ENCODE data around the gene WNT9B. TPM values are rescaled to one million over a fixed set of nuclear protein-coding genes. Genes with fewer than 3 reads are reported as not detected.

The WNT9B gene
- total RNA-seq, 1 donor from 2014 or later: not detected

DNA sequence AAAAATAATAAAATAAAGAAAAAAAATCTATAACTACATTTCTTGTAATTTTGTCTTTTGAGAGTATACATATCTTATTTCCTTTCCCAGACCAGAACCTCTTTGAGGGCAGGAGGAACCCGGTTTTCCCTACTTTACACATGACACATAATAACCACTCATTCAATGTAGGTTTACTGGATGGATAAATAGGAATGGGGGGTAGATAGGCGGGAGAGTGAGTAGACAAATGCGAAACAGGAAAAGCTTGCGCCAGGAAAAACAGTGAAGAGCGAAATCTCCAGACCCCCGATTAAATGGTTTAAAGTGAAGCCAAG, 71.1 kb downstream of the WNT9B start:
- peaks cover 4% of the 10 kb centered on the region for H3K27me3 Mint-ChIP-seq (ENCODE audit: insufficient read depth)
- intact Hi-C loops (cut with micrococcal nuclease): loop anchor here (2.0 to 10.0 kb wide), 6 partner anchors 18 to 1338 kb away; partner anchors contain the start of genes CDC27, RPRML and WNT3
- peaks cover 37% of the 10 kb centered on the region for H3K4me1 Mint-ChIP-seq (ENCODE audit: low read depth)
- H3K36me3 Mint-ChIP-seq (ENCODE audit: low read depth): peaks cover 3% of the 10 kb centered on the region
- H3K4me3 Mint-ChIP-seq: peak overlapping the region; percentile 87
- H3K27ac Mint-ChIP-seq: peak overlapping the region; percentile 100
- no peak for DNase-seq (ENCODE audit: low spot score)
- H3K9me3 Mint-ChIP-seq: no peaks in the 10 kb centered on the region

DNA sequence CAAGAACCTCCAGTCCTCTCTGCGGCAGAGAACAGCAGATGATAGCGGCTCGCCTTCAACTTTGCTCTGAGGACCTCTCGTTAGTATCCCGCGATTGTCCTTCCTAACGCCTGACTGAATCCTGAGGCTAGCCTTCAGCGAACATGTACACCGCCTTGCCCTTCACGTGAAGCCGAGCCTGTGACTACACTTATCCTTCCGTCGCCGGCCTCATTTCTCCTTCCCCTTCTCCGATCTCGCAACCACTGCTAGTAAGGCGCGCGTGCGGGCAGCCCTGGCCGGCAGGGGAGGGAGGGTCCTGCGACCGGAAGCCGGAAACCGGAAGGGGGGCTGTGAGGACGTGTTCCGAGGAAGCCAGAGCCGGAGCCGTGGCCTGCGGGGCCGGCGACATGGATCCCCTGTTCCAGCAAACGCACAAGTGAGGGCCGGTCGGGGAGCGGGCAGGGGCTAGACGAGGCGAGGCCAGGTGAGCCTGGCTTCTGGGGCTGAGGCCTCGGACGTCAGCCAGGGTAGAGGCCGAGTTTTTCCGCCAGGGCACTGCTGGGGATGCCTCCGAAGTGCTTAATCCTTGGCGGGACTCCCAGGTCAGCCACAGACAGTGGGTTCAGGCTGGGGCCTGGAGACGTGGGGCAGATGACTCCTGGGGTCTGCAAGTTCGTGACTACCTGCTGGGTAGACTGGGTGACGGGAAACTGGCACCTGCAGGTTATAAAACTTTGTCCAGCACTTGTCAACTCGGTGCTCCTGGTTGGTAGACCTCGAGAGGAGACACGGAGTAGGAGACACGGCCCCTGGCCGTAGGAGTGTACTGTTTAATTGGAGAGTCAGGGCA, 71.6 kb downstream of the WNT9B start, which contains the start of gene GOSR2:
Gene GOSR2 (plus strand): TSS at position 357 of the 832 bp plus-strand sequence. CDS start 33 bp downstream, at position 390.
- intact Hi-C loops (cut with micrococcal nuclease): loop anchor here (2.0 to 10.0 kb wide), 6 partner anchors 18 to 1338 kb away; partner anchors contain the start of genes CDC27, RPRML and WNT3
- Mint-ChIP-seq H3K27ac (peak within 1 kb of the TSS; percentile 100), H3K4me1 (ENCODE audit: low read depth) (peaks cover 43% of the 10 kb centered on the region), H3K4me3 (peak within 1 kb of the TSS; percentile 87), H3K27me3 (ENCODE audit: insufficient read depth) (peaks cover 4% of the 10 kb centered on the region), H3K36me3 (ENCODE audit: low read depth) (peaks cover 3% of the 10 kb centered on the region), H3K9me3 (no peaks in the 10 kb centered on the region)
- peak; percentile 86 for DNase-seq (ENCODE audit: low spot score)

DNA sequence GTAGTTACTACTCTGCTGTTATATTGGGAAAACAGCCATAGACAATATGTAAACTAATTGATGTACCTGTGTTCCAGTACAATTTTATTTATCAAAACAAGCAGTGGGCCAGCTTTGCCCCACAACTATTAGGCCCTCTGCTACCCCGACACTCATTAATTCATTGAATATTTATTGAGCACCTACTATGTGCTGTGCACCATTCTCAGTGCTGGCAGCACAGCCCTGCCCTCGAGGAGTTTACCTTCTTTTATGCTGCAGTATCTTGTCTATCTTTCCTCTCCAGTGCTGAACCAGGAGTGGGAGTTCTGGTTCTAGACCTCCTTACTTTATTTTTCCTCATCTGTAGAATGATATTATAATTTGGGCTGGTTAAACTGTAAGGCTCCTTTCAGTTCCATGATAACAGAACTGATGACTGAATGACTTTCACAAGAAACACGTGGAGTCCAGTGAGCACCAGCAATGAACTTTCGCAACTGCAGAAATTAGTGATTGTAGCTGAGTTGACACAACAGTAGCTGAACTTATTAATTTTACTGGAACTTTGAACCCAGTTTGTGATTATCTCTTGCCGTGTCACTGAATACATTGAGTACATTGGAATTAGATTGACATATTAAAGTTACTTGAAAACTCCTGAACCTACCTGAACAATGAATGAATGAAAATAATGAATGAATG, 73.9 kb downstream of the WNT9B start:
- H3K36me3 Mint-ChIP-seq (ENCODE audit: low read depth): peaks cover 12% of the 10 kb centered on the region
- no peak overlapping the region for H3K27ac Mint-ChIP-seq
- peak overlapping the region; percentile 26 for H3K4me3 Mint-ChIP-seq
- intact Hi-C loops (cut with micrococcal nuclease): loop anchor here (10.0 kb wide), 2 partner anchors 259 to 1341 kb away; partner anchors contain the start of gene CDC27
- DNase-seq (ENCODE audit: low spot score): no peak
- H3K4me1 Mint-ChIP-seq (ENCODE audit: low read depth): peaks cover 53% of the 10 kb centered on the region
- H3K27me3 Mint-ChIP-seq (ENCODE audit: insufficient read depth): no peaks in the 10 kb centered on the region
- H3K9me3 Mint-ChIP-seq: no peaks in the 10 kb centered on the region

DNA sequence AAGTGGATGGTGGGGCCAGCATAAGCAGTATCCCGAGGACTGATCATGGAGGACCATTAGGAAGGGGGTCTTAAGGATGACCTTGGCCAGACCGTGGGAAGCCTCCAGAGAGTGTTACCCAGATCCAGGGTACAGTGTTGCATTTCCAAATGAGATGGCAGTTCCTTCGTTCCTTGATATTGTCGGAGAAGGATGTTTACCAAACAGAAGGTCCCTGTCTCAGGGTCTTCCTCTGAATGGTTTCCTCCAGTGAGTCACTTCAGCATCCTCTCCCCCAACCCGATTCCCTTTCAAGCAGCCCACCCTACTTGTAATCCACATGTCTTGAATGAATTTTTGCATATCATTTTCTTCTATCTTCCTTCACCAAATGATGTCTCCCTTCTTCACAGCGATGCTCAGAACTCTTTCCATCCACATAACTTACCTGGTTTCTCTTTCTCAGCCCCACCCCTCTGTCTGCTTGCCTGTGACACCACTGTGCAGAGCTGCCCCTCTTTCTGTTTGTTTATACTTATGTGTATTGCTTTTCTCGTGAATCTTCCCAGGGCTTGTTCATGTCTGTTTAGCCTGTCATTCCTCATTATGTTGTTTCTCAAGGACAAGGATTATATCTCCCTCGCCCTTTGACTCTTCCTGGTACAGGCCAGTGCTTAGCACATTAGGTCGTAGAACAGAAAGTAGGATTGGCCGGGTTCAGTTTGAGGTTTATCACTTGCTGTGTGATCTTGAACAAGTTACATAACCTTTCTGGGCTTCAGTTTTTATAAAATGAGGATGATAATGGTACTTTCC, 77.3 kb downstream of the WNT9B start:
- DNase-seq (ENCODE audit: low spot score): no peak
- intact Hi-C loops (cut with micrococcal nuclease): loop anchor here (10.0 kb wide), 2 partner anchors 256 to 1344 kb away; partner anchors contain the start of gene CDC27
- no peaks in the 10 kb centered on the region for H3K27me3 Mint-ChIP-seq (ENCODE audit: insufficient read depth)
- peaks cover 33% of the 10 kb centered on the region for H3K36me3 Mint-ChIP-seq (ENCODE audit: low read depth)
- H3K4me1 Mint-ChIP-seq (ENCODE audit: low read depth): peaks cover 50% of the 10 kb centered on the region
- no peak overlapping the region for H3K27ac Mint-ChIP-seq
- H3K9me3 Mint-ChIP-seq: no peaks in the 10 kb centered on the region
- no peak overlapping the region for H3K4me3 Mint-ChIP-seq

DNA sequence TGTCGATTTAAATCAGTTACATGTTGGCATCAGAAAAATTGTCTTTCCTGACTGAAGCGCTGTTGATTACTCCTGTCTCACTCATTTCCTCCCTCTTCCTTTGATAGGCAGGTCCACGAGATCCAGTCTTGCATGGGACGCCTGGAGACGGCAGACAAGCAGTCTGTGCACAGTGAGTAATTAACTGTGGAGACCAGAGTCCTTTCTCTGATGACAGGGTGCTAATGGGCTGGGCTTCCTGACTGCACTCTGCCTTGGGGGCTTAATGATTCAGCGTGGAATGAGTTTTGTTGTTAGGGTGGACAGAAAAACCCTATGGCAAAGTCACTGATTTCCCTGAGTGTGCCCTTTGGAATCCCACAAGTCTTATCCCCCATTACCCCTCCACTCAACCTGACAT, 78.0 kb downstream of the WNT9B start:
- no peak overlapping the region for H3K27ac Mint-ChIP-seq
- no peaks in the 10 kb centered on the region for H3K9me3 Mint-ChIP-seq
- no peak for DNase-seq (ENCODE audit: low spot score)
- H3K4me1 Mint-ChIP-seq (ENCODE audit: low read depth): peaks cover 42% of the 10 kb centered on the region
- no peak overlapping the region for H3K4me3 Mint-ChIP-seq
- peaks cover 38% of the 10 kb centered on the region for H3K36me3 Mint-ChIP-seq (ENCODE audit: low read depth)
- intact Hi-C loops (cut with micrococcal nuclease): loop anchor here (10.0 kb wide), 2 partner anchors 255 to 1345 kb away; partner anchors contain the start of gene CDC27
- no peaks in the 10 kb centered on the region for H3K27me3 Mint-ChIP-seq (ENCODE audit: insufficient read depth)

DNA sequence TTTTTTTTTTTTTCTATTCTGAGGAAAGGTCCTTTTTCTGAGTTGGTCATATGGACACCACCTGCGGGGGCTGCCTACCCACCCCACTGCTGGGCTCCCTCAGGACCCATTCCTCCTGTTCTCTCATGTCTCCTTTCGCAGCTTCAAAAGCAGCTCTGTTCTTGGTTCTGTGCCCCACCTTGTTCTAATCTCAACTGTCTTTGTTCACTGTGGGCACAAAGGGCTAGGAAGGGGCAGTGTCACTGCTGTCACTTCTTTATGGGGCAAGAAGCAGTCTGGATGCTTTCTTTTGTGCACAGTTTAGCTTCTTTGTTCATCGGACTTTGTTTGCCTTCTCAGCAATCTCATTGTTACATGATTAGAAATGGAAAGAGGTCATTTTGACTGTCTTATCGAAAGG, 78.7 kb downstream of the WNT9B start:
- DNase-seq (ENCODE audit: low spot score): no peak
- Mint-ChIP-seq H3K27me3 (ENCODE audit: insufficient read depth) (no peaks in the 10 kb centered on the region), H3K27ac (no peak overlapping the region), H3K9me3 (no peaks in the 10 kb centered on the region), H3K4me1 (ENCODE audit: low read depth) (peaks cover 37% of the 10 kb centered on the region), H3K4me3 (no peak overlapping the region), H3K36me3 (ENCODE audit: low read depth) (peaks cover 41% of the 10 kb centered on the region)
- intact Hi-C loops (cut with micrococcal nuclease): no loop called here

DNA sequence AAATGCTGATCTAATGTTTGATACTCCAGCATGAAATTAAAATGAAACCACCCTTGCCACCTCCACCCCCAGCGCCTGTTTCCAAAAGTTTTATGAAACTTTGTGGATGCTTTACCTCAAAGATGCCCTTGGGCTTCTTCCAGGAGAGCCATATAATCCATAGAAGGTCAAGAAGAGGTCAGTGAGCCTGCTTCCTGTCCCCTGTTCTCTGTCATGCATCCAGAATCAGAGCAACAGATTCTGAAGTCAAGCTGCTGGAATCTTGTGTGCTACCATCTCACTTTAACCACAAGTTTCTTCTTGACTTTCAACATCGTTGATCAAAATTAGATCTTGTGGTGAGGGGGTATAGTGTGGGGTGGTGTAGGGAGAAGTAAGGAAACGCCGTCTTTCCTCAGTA, 80.2 kb downstream of the WNT9B start:
- H3K9me3 Mint-ChIP-seq: no peaks in the 10 kb centered on the region
- intact Hi-C loops (cut with micrococcal nuclease): no loop called here
- no peak overlapping the region for H3K4me3 Mint-ChIP-seq
- H3K36me3 Mint-ChIP-seq (ENCODE audit: low read depth): peaks cover 41% of the 10 kb centered on the region
- peaks cover 25% of the 10 kb centered on the region for H3K4me1 Mint-ChIP-seq (ENCODE audit: low read depth)
- no peak overlapping the region for H3K27ac Mint-ChIP-seq
- no peak for DNase-seq (ENCODE audit: low spot score)
- no peaks in the 10 kb centered on the region for H3K27me3 Mint-ChIP-seq (ENCODE audit: insufficient read depth)

DNA sequence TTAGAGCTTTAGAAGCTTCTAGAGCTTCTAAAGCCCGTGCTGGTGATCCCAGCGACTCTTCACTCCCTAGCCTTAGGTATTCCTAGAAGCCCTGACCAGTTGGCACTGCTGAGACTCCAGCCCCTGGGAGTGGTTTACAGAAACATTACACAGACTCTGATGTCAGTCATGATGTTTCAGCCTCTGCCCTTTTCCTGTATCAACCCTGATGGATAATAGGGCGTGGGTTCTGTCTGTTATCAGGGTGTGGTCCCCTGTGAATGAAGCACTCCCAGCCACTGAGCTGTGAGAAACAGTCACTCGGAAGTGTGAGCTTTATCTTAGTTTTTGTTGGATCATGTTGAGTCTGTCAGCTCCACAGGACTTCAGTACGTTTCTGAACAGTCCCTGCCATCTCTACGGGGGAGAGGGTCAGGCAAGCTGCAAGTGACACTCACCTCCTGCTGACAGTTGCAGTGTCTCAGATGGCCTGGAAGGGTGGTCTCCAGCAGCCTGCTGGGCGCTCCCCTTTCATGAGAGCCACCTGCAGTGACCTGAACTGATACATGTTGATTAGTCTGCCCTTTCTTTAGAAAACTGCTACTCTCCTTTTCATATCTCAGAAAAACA, 84.4 kb downstream of the WNT9B start:
- H3K27ac Mint-ChIP-seq: no peak overlapping the region
- H3K36me3 Mint-ChIP-seq (ENCODE audit: low read depth): peaks cover 35% of the 10 kb centered on the region
- DNase-seq (ENCODE audit: low spot score): no peak
- H3K4me3 Mint-ChIP-seq: no peak overlapping the region
- no peaks in the 10 kb centered on the region for H3K4me1 Mint-ChIP-seq (ENCODE audit: low read depth)
- no peaks in the 10 kb centered on the region for H3K9me3 Mint-ChIP-seq
- intact Hi-C loops (cut with micrococcal nuclease): no loop called here
- peaks cover 1% of the 10 kb centered on the region for H3K27me3 Mint-ChIP-seq (ENCODE audit: insufficient read depth)

Other genes with a start within 250 kb of the WNT9B start
- gene WNT3, start 32.9 kb upstream of the WNT9B start, total RNA-seq: 0.05 TPM in 1 of 2 replicates, not detected in the other
- 59.4 and 62.7 TPM in 2 replicates for gene GOSR2, start 71.6 kb downstream of the WNT9B start, total RNA-seq
- gene RPRML, start 127.7 kb downstream of the WNT9B start, total RNA-seq: not detected in 2 replicates